Glomerular visceral epithelial cell (primary cell): ENCODE measurements around the gene RAI1.

Source experiments
- DNase-seq: peaks from one replicate; pipeline ENCODE4 v3.0.0-alpha.2; 2016; ENCODE audit errors: extremely low spot score

Gene RAI1

GRCh38 chr17:17681744-17682292 lies 560 bp downstream of the RAI1 start:
- DNase-seq, result peak; percentile 25

- DNase-seq, result peak; percentile 53
Observed at GRCh38 chr17:17682293-17682736, 1.1 kb downstream of the RAI1 start.

GRCh38 chr17:17682737-17683680 lies 1.8 kb downstream of the RAI1 start:
- peak; percentile 61 for DNase-seq

- no peak for DNase-seq
Observed at GRCh38 chr17:17683710-17684365, 2.6 kb downstream of the RAI1 start.

GRCh38 chr17:17684906-17685774 lies 3.9 kb downstream of the RAI1 start:
- DNase-seq, result peak; percentile 47

GRCh38 chr17:17685775-17686291 lies 4.6 kb downstream of the RAI1 start:
- DNase-seq, result peak; percentile 78

- DNase-seq, result no peak
Observed at GRCh38 chr17:17689312-17689711, 8.1 kb downstream of the RAI1 start.

GRCh38 chr17:17690233-17690632 lies 9.0 kb downstream of the RAI1 start:
- peak; percentile 47 for DNase-seq

GRCh38 chr17:17691468-17692263 lies 10.4 kb downstream of the RAI1 start:
- DNase-seq, result no peak

GRCh38 chr17:17692353-17693252 lies 11.3 kb downstream of the RAI1 start:
- no peak for DNase-seq

- DNase-seq, result peak; percentile 31
Observed at GRCh38 chr17:17693253-17694168, 12.3 kb downstream of the RAI1 start.

GRCh38 chr17:17694169-17695081 lies 13.2 kb downstream of the RAI1 start:
- DNase-seq, result peak; percentile 81

- no peak for DNase-seq
Observed at GRCh38 chr17:17696085-17696484, 14.8 kb downstream of the RAI1 start.

- DNase-seq, result no peak
Observed at GRCh38 chr17:17696882-17697633, 15.8 kb downstream of the RAI1 start.

GRCh38 chr17:17698371-17698770 lies 17.1 kb downstream of the RAI1 start:
- no peak for DNase-seq

- peak; percentile 63 for DNase-seq
Observed at GRCh38 chr17:17698869-17699351, 17.7 kb downstream of the RAI1 start.
